SHP77 treated with DMSO at 0.1 percent for 48 hours (cell line): ENCODE measurements around the gene OTOP3.
A peak's percentile ranks its signal among the peaks of the same experiment; 100 is the strongest.

ENCODE experiments used
- DNase-seq: peaks from one replicate; lab custom pipeline; 2025; lab: John Stamatoyannopoulos, UW

OTOP3 gene

DNA sequence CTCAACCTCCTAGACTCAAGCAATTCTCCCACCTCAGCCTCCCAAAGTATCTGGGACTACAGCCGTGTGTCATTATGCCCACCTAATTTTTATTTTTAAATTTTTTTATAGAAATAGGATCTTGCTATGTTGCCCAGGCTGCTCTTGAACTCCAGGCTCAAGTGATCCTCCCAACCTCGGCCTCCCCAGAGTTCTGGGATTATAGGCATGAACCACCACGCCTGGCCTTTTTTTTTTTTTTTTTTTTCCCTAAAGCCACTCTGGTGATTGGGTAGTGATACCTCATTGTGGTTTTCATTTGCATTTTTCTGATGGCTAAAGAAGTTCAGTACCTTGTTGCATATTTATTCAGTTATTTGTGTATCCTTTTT is 50.5 kb downstream of the OTOP3 start:
- no peak for DNase-seq

DNA sequence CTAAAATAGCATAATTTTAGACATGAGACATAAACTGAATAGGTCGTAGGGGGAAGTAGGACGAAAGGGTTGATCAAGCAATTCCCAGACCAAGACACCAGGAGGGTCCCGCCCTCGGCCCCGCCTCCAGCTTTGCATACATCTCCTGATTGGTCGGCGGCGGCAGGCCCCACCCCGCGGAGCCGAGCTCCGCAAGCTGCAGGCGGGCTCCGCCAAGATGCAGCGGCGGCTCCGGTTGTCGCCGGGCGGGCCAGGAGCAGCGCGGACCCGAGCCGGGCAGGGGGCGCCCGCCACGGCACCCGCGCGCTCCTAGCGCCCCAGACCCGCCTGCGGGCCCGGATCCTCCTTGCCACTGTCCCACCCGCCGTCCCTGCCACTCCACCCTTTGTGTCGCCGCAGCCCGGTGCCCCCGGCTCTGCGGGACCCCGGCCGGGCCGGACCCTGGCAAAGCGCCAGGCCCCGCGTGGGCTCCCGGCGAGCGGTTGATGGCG is 51.8 kb downstream of the OTOP3 start, which contains the start of gene CDR2L:
CDR2L (plus strand) TSS at position 215 of the 491 bp plus-strand sequence. CDS start 412 bp downstream, outside the sequence.
- DNase-seq: peak; percentile 96

- no peak for DNase-seq
Observed at GRCh38 chr17:74987909-74988711, 52.4 kb downstream of the OTOP3 start.

DNA sequence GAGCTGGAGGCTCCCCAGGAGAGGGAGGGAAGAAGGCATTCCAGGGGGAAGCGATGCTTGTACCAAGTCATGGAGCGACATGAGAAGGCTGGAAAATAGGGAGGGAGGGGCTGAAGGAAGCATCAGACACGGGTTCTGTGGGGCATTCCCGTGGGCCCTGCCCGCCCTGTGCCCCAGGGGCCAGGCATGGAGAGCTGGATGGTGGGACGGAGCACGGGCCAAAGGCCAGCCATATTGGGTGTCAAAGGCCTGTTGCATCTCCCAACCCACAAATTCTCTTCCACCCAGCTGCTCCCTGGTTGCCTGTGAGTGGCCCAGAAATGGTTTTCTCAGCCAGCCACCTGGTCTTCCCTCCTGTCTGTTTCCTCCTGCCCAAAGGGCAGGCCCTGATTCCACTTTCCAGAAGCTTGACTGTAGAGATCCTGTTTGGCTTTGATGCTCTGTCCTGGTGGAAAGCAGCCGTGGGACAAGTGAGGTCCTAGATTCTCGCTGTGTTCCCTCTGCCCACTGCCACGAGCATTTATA is 54.9 kb downstream of the OTOP3 start:
- DNase-seq: no peak

- DNase-seq: no peak
Observed at GRCh38 chr17:74992223-74992622, 56.5 kb downstream of the OTOP3 start.

DNA sequence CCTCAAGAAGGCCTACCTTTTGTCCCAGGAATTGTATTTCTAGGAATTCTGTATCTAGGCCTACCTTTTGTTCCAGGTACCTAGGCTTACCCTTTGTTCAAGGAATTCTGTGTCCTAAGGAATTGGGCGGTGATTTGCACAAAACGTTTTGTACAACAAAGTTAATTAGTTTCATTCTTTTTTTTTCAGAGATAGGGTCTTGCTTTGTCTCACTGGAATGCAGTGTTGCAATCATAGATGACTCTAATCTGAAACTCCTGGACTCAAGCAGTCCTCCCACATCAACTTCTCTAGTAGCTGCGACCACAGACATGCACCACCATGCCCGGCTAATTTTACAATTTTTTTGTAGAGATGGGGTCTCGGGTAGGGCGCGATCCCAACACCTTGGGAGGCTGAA is 58.7 kb downstream of the OTOP3 start:
- DNase-seq: no peak

GRCh38 chr17:74995847-74996246 is 60.1 kb downstream of the OTOP3 start:
- DNase-seq: no peak

GRCh38 chr17:74998783-74999182 is 63.1 kb downstream of the OTOP3 start:
- DNase-seq: no peak

DNA sequence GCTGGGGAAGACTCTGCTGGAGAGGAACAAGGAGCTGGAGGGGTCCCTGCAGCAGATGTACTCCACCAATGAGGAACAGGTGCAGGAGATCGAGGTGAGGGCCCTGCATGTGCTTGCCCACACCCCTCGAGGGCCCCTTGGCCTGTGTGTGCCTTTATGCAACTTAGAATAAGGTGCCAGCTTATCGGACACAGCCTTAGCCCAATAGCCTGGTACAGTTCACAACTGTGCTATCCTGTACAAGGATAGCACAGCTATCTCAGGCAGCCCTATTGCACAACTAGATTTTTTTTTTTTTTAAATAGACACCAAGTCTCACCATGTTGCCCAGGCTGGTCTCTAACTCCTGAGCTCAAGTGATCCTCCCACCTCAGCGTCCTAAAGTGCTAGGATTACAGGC is 63.8 kb downstream of the OTOP3 start:
- DNase-seq: no peak
